ENCODE data around the gene JARID2. TPM values are rescaled to one million over a fixed set of nuclear protein-coding genes. Genes with fewer than 3 reads are reported as not detected.

The JARID2 gene
- total RNA-seq, 1 experiment from 2014 or later = 0.56 TPM

DNA sequence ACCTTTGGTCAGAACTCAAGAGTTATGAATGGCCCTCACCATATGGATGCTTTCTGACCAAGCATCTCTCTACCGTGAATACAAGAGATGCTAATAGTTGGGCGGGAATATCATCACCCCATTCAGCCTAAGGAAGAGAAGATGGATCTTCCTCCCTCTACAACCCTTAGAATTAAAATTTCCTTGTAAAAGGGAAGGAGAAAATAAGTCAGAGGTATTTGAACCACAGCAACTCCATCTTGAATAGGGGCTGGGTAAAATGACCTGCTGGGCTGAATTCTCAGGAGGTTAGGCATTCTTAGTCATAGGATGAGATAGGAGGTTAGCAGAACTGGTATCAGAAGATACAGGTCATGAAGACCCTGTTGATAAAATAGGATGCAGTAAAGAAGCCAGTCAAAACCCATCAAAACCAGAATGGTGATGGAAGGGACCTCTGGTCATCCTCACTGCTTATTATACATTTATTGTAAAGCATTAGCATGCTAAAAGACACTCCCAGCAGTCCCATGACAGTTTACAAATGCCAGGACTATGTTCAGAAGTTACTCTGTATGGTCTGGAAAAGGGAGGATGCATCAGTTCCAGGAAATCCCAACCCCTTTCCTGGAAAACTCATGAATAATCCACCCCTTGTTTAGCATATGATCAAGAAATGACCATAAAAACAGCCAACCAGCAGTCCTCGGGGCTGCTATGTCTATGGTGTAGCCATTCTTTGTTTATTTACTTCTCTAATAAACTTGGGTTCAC, 315.8 kb downstream of the JARID2 start:
- no peaks in the 10 kb centered on the region for H3K36me3 ChIP-seq
- no peak for DNase-seq
- no peaks in the 10 kb centered on the region for H3K9me3 ChIP-seq
- H3K4me3 ChIP-seq = no peak overlapping the region
- H3K27me3 ChIP-seq = no peaks in the 10 kb centered on the region

DNA sequence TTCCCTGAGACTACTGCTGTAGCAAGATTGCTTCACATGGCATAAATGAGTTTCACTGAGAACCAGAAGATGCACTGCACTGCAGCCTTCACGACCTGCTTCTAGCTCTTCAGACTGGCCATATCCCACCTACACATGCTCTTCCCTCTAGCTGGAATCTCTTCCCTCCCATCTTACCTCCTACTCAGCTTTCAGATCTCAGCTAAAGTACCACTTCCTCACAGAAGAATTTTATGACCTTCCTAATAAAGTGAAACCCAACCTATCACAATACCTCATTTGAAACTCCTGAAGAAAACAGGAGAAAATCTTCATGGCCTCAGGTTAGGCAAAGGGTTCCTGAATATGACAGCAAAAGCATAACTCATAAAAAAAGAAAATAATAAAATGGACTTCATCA, 317.1 kb downstream of the JARID2 start:
- H3K36me3 ChIP-seq = no peaks in the 10 kb centered on the region
- DNase-seq = no peak
- H3K9me3 ChIP-seq = no peaks in the 10 kb centered on the region
- no peak overlapping the region for H3K4me3 ChIP-seq
- no peaks in the 10 kb centered on the region for H3K27me3 ChIP-seq

DNA sequence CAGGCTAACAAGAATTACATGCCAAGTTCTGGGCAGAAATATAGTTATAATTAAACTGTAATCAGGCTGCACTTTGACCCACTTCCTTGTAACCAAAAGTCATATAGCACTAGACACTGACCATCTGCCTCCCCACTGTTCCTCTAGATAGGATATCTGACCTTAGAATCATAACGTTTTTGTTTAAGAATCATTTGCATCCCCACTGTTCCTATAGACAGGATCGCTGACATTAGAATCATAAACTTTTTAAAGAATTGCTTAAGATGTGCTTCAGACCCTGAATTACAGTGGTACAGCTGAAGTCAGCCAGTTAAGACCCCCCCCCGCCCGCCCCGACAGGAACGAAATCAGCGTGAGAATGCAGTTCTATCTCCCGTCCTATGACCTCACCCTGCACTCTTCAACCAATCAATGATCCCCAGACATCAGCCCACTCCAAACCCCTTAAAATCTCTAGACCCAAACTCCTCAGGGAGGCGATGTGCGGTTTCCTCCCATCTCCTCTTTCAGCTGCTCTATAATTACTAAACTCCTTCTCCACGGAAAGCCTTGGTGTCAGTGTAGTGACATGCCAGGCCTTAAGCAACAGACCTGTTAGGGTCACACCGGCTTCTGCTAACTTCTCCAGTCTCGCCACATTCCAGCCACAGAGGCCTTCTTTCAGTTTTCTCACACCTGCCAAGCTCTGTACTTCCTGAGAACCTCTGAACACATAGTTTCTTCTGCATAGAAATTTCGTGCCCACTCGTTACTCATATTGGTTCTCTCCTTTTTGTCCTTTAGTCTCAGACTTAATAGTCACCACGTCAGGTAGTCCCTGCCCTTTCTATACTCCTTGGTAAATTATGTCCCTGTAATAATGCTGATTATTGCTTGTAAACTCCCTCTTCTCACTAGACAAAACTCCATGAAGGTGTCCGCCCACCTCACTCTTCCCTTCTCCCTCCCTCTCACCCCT, 323.4 kb downstream of the JARID2 start:
- Histone ChIP-seq H3K27me3 (no peaks in the 10 kb centered on the region), H3K9me3 (no peaks in the 10 kb centered on the region), H3K36me3 (no peaks in the 10 kb centered on the region), H3K4me3 (no peak overlapping the region)
- DNase-seq = no peak

DNA sequence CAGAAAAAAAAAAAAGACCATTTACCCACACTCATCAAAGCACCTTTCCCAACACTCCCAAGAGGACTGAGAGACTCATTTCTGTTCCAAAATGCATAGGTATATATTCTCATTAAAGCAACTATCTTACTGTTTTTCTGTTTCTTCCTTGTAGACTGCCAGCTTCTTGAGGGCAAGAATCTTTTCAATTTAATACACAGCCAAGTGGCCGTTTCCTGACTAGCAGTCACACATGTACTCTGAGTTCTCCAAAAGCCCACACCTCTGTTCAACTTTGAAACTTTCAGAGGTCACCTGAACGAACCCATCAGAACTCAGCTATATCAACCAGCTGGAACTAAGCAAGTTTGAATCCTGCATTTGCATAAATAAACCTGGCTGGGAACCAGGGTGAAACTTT, 324.3 kb downstream of the JARID2 start:
- DNase-seq = no peak
- Histone ChIP-seq H3K36me3 (no peaks in the 10 kb centered on the region), H3K4me3 (no peak overlapping the region), H3K9me3 (no peaks in the 10 kb centered on the region), H3K27me3 (no peaks in the 10 kb centered on the region)

Measured in MG63 (cell line).